Fibroblast of skin of right biceps (primary cell): ENCODE measurements around the gene MRPL33.

Source experiments
- DNase-seq: peaks from one replicate; pipeline ENCODE4 v3.0.0-alpha.2; 2013

MRPL33 gene

GRCh38 chr2:27779417-27780055, 8.0 kb downstream of the MRPL33 start:
- no peak for DNase-seq

GRCh38 chr2:27781496-27781895, 10.0 kb downstream of the MRPL33 start:
- DNase-seq = no peak

- DNase-seq = no peak
Measured at GRCh38 chr2:27782701-27783100, 11.2 kb downstream of the MRPL33 start.

GRCh38 chr2:27790796-27791195, 19.3 kb downstream of the MRPL33 start:
- DNase-seq = no peak

- peak; percentile 83 for DNase-seq
Measured at GRCh38 chr2:27792759-27793158, 21.2 kb downstream of the MRPL33 start.

- no peak for DNase-seq
Measured at GRCh38 chr2:27795093-27795834, 23.7 kb downstream of the MRPL33 start.

- peak; percentile 76 for DNase-seq
Measured at GRCh38 chr2:27795868-27796277, 24.4 kb downstream of the MRPL33 start.

- DNase-seq = no peak
Measured at GRCh38 chr2:27796791-27797765, 25.6 kb downstream of the MRPL33 start.

- no peak for DNase-seq
Measured at GRCh38 chr2:27797841-27798240, 26.3 kb downstream of the MRPL33 start.

- DNase-seq = no peak
Measured at GRCh38 chr2:27798486-27798885, 27.0 kb downstream of the MRPL33 start.

- peak; percentile 100 for DNase-seq
Measured at GRCh38 chr2:27798948-27799645, 27.6 kb downstream of the MRPL33 start.

- DNase-seq = no peak
Measured at GRCh38 chr2:27799646-27800010, 28.1 kb downstream of the MRPL33 start.

- no peak for DNase-seq
Measured at GRCh38 chr2:27800856-27801255, 29.3 kb downstream of the MRPL33 start.

GRCh38 chr2:27802547-27802946, 31.0 kb downstream of the MRPL33 start:
- DNase-seq = peak; percentile 32

GRCh38 chr2:27803046-27803445, 31.5 kb downstream of the MRPL33 start:
- no peak for DNase-seq

- DNase-seq = peak; percentile 79
Measured at GRCh38 chr2:27804146-27804545, 32.6 kb downstream of the MRPL33 start.

GRCh38 chr2:27805180-27805579, 33.7 kb downstream of the MRPL33 start:
- no peak for DNase-seq

- no peak for DNase-seq
Measured at GRCh38 chr2:27806311-27807059, 35.0 kb downstream of the MRPL33 start.

GRCh38 chr2:27807476-27807875, 36.0 kb downstream of the MRPL33 start:
- DNase-seq = peak; percentile 52

- DNase-seq = no peak
Measured at GRCh38 chr2:27808418-27808817, 36.9 kb downstream of the MRPL33 start.

GRCh38 chr2:27808984-27809383, 37.5 kb downstream of the MRPL33 start:
- DNase-seq = no peak

- DNase-seq = peak; percentile 92
Measured at GRCh38 chr2:27809761-27810241, 38.3 kb downstream of the MRPL33 start.
